Measurements from ENCODE around the gene NOX3.

NOX3 gene

DNA sequence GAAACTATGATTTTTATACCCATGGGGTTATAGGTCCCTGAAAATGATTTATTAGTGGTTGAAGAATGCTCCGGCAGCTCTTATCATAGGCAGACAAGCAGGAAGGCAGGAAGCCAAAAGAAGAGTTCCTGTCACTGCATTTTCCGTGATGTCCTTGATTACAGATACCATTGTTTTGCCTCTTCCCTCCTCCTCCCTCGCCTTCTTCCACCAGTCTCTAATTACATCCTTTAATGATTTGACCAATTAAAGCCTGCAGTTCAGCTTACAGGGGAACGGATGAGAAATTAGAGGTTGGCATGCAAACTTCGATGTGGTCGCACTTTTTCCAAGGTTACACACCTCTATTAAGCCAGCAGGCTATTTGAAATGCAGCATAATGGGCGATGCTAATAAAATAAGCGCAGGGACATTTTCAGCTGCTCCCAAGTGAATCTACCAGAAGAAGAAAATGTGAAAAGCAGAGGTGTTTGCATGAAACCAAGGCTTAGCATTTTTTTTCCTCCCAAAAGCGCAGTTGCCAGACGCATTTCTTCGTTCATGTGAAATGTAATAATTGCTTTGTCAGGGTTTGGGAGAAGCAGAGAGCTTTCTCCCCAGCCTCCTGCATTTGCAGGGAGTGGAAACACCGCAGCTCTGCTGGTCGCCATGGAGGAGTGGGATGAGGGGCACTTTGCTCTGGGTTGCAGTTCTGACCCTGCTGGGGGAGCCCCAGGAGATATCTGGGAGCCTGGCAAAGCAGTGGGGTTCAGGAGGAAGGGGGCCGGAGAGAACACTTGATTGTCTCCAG is 6.0 kb downstream of the NOX3 start:
- H3K4me3 ChIP-seq (ENCODE audit: low read depth, low read length) = no peak overlapping the region
- TF ChIP-seq, protein P1, sequence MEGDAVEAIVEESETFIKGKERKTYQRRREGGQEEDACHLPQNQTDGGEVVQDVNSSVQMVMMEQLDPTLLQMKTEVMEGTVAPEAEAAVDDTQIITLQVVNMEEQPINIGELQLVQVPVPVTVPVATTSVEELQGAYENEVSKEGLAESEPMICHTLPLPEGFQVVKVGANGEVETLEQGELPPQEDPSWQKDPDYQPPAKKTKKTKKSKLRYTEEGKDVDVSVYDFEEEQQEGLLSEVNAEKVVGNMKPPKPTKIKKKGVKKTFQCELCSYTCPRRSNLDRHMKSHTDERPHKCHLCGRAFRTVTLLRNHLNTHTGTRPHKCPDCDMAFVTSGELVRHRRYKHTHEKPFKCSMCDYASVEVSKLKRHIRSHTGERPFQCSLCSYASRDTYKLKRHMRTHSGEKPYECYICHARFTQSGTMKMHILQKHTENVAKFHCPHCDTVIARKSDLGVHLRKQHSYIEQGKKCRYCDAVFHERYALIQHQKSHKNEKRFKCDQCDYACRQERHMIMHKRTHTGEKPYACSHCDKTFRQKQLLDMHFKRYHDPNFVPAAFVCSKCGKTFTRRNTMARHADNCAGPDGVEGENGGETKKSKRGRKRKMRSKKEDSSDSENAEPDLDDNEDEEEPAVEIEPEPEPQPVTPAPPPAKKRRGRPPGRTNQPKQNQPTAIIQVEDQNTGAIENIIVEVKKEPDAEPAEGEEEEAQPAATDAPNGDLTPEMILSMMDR (IDR thresholded peaks at IDR 0.05; ENCODE audit: borderline replicate concordance, insufficient read depth, low read depth, low read length) = no peak

DNA sequence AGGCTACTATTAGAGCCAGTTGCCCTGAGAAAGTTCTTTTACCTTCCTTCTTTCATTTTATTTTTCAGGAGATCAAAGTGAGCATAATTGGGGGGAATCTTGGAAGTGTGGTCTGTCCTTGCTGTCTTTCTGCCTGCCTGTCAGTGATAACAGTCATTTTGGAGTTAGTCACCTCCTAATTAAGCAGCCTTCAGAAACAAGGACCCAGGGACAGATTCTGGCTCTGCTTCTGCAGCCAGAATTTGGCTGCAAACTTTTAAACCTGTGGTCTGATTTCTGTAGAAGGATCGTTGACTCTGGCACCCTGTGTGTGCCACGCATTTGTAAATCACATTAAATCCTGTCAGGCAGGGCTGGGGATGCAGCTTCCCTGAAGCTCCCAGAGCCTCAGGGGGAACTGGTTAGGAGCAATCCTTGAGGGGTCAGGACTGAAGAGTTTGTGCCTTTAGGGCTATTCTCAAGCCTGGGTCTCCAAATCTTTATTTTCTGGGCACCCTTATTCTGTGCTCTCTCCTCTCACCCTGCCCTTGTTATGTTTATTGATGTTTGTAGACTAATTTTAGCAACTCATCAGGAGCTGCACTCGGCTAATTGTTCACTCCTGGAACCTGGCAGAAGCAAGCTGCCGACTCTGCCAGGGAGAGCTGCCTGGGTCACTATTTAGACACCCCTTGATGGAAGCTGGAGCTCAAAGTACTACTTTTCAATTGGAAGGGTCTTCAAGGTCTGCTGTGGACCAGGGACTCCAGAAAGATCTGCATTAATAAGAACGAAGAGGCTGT is 6.8 kb downstream of the NOX3 start:
- TF ChIP-seq, protein P1 (IDR thresholded peaks at IDR 0.05; ENCODE audit: borderline replicate concordance, insufficient read depth, low read depth, low read length) = no peak
- no peak overlapping the region for H3K4me3 ChIP-seq (ENCODE audit: low read depth, low read length)

DNA sequence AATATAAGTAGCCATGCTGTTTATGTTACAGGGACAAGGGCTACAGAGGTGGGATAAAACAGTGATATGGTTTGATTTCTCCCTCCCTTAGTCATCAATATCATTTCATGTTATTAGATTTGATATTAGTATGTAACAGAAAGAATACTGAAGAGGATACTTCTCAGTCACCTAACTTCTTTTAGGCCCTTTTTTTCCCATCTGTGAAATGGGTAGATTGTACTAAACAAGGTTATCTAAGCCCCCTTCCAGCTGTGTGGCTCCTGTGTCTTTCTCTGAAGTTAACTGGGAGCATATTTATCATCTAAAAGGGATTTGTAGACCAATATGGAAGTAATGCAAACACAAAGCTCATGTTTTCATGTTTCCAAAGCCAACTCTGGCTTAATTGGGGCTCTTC is 7.7 kb downstream of the NOX3 start:
- TF ChIP-seq, protein P1 (IDR thresholded peaks at IDR 0.05; ENCODE audit: borderline replicate concordance, insufficient read depth, low read depth, low read length) = no peak
- H3K4me3 ChIP-seq (ENCODE audit: low read depth, low read length) = no peak overlapping the region

- TF ChIP-seq, protein P1 (IDR thresholded peaks at IDR 0.05; ENCODE audit: borderline replicate concordance, insufficient read depth, low read depth, low read length) = no peak
- no peak overlapping the region for H3K4me3 ChIP-seq (ENCODE audit: low read depth, low read length)
These were observed 10.4 kb downstream of the NOX3 start for GRCh38 chr6:155444952-155445903.

DNA sequence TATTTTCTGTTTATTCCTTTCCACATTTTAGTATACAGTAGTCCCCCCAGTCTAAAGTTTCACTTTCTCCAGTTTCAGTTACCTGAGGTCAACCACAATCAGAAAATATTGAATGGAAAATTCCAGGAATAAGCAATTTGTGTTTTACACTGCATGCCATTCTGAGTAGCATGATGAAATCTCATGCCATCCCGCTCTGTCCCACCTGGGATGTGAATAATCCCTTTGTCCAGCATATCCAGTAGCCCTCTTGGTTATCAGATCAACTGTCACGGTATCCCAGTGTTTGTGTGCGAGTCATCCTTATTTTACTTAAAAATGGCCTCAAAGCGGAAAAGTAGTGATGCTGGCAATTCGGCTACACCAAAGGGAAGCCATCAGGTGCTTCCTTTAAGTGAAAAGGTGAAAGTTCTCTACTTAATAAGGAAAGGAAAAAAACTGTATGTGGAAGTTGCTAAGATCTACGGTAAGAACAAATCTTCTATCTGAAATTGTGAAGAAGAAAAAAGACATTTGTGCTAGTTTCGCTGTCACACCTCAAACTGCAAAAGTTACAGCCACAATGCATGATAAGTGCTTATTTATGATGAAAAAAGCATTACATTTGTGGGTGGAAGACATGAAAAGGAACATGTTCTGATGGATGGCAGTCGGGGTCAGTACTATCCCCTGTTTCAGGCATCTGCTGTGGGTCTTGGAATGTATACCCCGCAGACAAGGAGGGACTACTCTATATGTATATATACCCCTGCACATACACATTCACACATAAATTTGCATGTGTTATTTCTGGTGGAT is 11.3 kb downstream of the NOX3 start:
- TF ChIP-seq, protein P1 (IDR thresholded peaks at IDR 0.05; ENCODE audit: borderline replicate concordance, insufficient read depth, low read depth, low read length) = no peak

GRCh38 chr6:155443168-155443567 is 12.5 kb downstream of the NOX3 start:
- TF ChIP-seq, protein P1 (IDR thresholded peaks at IDR 0.05; ENCODE audit: borderline replicate concordance, insufficient read depth, low read depth, low read length) = no peak
- H3K4me3 ChIP-seq (ENCODE audit: low read depth, low read length) = no peak overlapping the region

More for the DNA sequence above, 11.3 kb downstream of the NOX3 start:
- H3K4me3 ChIP-seq (ENCODE audit: low read depth, low read length) = no peak overlapping the region

Measured in GM12875 (cell line).